ENCODE results near the gene VTI1A.

GRCh38 chr10:112687647-112688046, 240.6 kb downstream of the VTI1A start:
- no peak for TF ChIP-seq CTCF (conservative IDR thresholded peaks at IDR 0.05; ENCODE audit: low read length)
- TF ChIP-seq EZH2phosphoT487 (IDR thresholded peaks at IDR 0.05; ENCODE audit: borderline replicate concordance) = no peak

Data from Loucy (cell line).